IPS DF 6.9 (cell line): ENCODE measurements around the gene TFAP2A.

Source experiments
- DNase-seq: peaks from one replicate; pipeline ENCODE4 v3.0.0-alpha.2; 2013; ENCODE audit warnings: low read depth, low spot score
- H3K27ac ChIP-seq: one replicate; pipeline ENCODE4 v1.5.1; 2013; ENCODE audit warnings: low read length, control low read depth
- H3K27me3 ChIP-seq: 2 replicates; pipeline ENCODE4 v1.6.1; 2013; ENCODE audit warnings: mild to moderate bottlenecking, low read length; ENCODE audit not compliant: control insufficient read depth, insufficient read depth
- H3K36me3 ChIP-seq: 2 replicates; pipeline ENCODE4 v1.6.1; 2013; ENCODE audit warnings: low read length; ENCODE audit not compliant: control insufficient read depth, insufficient read depth
- H3K4me1 ChIP-seq: 2 replicates; pipeline ENCODE4 v1.6.1; 2013; ENCODE audit warnings: low read length; ENCODE audit not compliant: control insufficient read depth, insufficient read depth
- H3K4me3 ChIP-seq: 2 replicates; pipeline ENCODE4 v1.5.1; 2013; ENCODE audit warnings: mild to moderate bottlenecking, low read length
- H3K9me3 ChIP-seq: 2 replicates; pipeline ENCODE4 v1.6.1; 2013; ENCODE audit warnings: low read length, inconsistent platforms; ENCODE audit not compliant: control insufficient read depth, insufficient read depth
- WGBS: extraction: QIAGEN DNeasy Blood & Tissue Kit; methylation state at CpG from one replicate; pipeline ENCODE4 v1.1.7; 2013; ENCODE audit warnings: mixed read lengths, missing lambda C conversion rate; ENCODE audit not compliant: insufficient read length, insufficient coverage; 5-methylcytosine and 5-hydroxymethylcytosine counted together

TFAP2A gene

GRCh38 chr6:10361428-10361827 is 53.4 kb downstream of the TFAP2A start:
- DNase-seq: no peak
- WGBS: no CpG with 5 or more reads among the region's 4 CpGs
- H3K4me1 ChIP-seq: no peaks in the 10 kb centered on the region
- H3K9me3 ChIP-seq: no peaks in the 10 kb centered on the region
- no peaks in the 10 kb centered on the region for H3K27me3 ChIP-seq
- no peaks in the 10 kb centered on the region for H3K36me3 ChIP-seq
- H3K27ac ChIP-seq: no peak overlapping the region
- no peak overlapping the region for H3K4me3 ChIP-seq

GRCh38 chr6:10359581-10359980 is 55.3 kb downstream of the TFAP2A start:
- Histone ChIP-seq H3K4me3 (no peak overlapping the region), H3K4me1 (no peaks in the 10 kb centered on the region), H3K27ac (no peak overlapping the region), H3K36me3 (no peaks in the 10 kb centered on the region), H3K27me3 (no peaks in the 10 kb centered on the region), H3K9me3 (no peaks in the 10 kb centered on the region)
- WGBS: no CpG with 5 or more reads among the region's 1 CpG
- DNase-seq: no peak

- WGBS: no CpG with 5 or more reads among the region's 6 CpGs
- no peak for DNase-seq
- no peaks in the 10 kb centered on the region for H3K27me3 ChIP-seq
Observed at GRCh38 chr6:10355115-10355702, 59.7 kb downstream of the TFAP2A start.

GRCh38 chr6:10351791-10352190 is 63.1 kb downstream of the TFAP2A start:
- no CpG with 5 or more reads among the region's 12 CpGs for WGBS
- no peaks in the 10 kb centered on the region for H3K36me3 ChIP-seq

More at GRCh38 chr6:10355115-10355702, 59.7 kb downstream of the TFAP2A start:
- Histone ChIP-seq H3K27ac (no peak overlapping the region), H3K4me1 (no peaks in the 10 kb centered on the region), H3K9me3 (no peaks in the 10 kb centered on the region), H3K36me3 (no peaks in the 10 kb centered on the region), H3K4me3 (no peak overlapping the region)

GRCh38 chr6:10350720-10351119 is 64.2 kb downstream of the TFAP2A start:
- Histone ChIP-seq H3K36me3 (no peaks in the 10 kb centered on the region), H3K27me3 (no peaks in the 10 kb centered on the region), H3K27ac (no peak overlapping the region), H3K4me1 (no peaks in the 10 kb centered on the region), H3K9me3 (no peaks in the 10 kb centered on the region), H3K4me3 (no peak overlapping the region)
- no CpG with 5 or more reads among the region's 2 CpGs for WGBS
- no peak for DNase-seq

More at GRCh38 chr6:10351791-10352190, 63.1 kb downstream of the TFAP2A start:
- Histone ChIP-seq H3K4me1 (no peaks in the 10 kb centered on the region), H3K27ac (no peak overlapping the region), H3K27me3 (no peaks in the 10 kb centered on the region), H3K9me3 (no peaks in the 10 kb centered on the region), H3K4me3 (no peak overlapping the region)
- no peak for DNase-seq

GRCh38 chr6:10347561-10348327 is 67.1 kb downstream of the TFAP2A start:
- Histone ChIP-seq H3K9me3 (no peaks in the 10 kb centered on the region), H3K4me3 (no peak overlapping the region), H3K27me3 (no peaks in the 10 kb centered on the region), H3K36me3 (no peaks in the 10 kb centered on the region), H3K27ac (no peak overlapping the region), H3K4me1 (no peaks in the 10 kb centered on the region)
- no CpG with 5 or more reads among the region's 11 CpGs for WGBS
- no peak for DNase-seq
